Measurements from ENCODE around the gene RTN4R.

GRCh38 chr22:20284471-20285086 is 16.5 kb upstream of the RTN4R start:
- TF ChIP-seq CTCF (IDR thresholded peaks at IDR 0.05): no peak
- no peak for TF ChIP-seq POLR2AphosphoS5 (IDR thresholded peaks at IDR 0.05)

Measured in upper lobe of left lung (tissue), 4 donors.